Measurements from ENCODE around the gene PPP6R2.
"Not testable (repeated sequence)": the region's sequence is repeated elsewhere in the genome, so short reads cannot be mapped to it uniquely, and the experiment has no call there.

- TF ChIP-seq, protein P1, sequence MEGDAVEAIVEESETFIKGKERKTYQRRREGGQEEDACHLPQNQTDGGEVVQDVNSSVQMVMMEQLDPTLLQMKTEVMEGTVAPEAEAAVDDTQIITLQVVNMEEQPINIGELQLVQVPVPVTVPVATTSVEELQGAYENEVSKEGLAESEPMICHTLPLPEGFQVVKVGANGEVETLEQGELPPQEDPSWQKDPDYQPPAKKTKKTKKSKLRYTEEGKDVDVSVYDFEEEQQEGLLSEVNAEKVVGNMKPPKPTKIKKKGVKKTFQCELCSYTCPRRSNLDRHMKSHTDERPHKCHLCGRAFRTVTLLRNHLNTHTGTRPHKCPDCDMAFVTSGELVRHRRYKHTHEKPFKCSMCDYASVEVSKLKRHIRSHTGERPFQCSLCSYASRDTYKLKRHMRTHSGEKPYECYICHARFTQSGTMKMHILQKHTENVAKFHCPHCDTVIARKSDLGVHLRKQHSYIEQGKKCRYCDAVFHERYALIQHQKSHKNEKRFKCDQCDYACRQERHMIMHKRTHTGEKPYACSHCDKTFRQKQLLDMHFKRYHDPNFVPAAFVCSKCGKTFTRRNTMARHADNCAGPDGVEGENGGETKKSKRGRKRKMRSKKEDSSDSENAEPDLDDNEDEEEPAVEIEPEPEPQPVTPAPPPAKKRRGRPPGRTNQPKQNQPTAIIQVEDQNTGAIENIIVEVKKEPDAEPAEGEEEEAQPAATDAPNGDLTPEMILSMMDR (IDR thresholded peaks at IDR 0.05; ENCODE audit: poor library complexity, severe bottlenecking): not testable (repeated sequence)
- not testable (repeated sequence) for TF ChIP-seq EZH2 (IDR thresholded peaks at IDR 0.05; ENCODE audit: borderline replicate concordance, insufficient read depth, low read length, poor library complexity, severe bottlenecking); POLR2AphosphoS5 (IDR thresholded peaks at IDR 0.05); EP300 (conservative IDR thresholded peaks at IDR 0.05; ENCODE audit: poor library complexity, severe bottlenecking); MXI1 (conservative IDR thresholded peaks at IDR 0.05; ENCODE audit: poor library complexity, severe bottlenecking); RAD21 (conservative IDR thresholded peaks at IDR 0.05)
These were observed 89.9 kb downstream of the PPP6R2 start for GRCh38 chr22:50432877-50433510.

Data from neural cell (in vitro differentiated cells).